Activated CD8-positive, alpha-beta T cell treated with anti-CD3 and anti-CD28 coated beads for 36 hours (primary cell): ENCODE results near the gene ZSCAN25. TPM values are rescaled to one million over a fixed set of nuclear protein-coding genes. Genes with fewer than 3 reads are reported as not detected.
A peak's percentile ranks its signal among the peaks of the same experiment; 100 is the strongest.

ENCODE experiments used
- ATAC-seq: fragments of 200-7000 bp; cut with Tn5 transposase; one replicate; pipeline ENCODE4 v1.10.0; 2021; ENCODE audit warnings: mild to moderate bottlenecking, moderate library complexity
- CTCF ChIA-PET: fragments of 350-600 bp; sonication (Branson Sonifier 250); formaldehyde crosslinking; loops from one replicate; lab custom pipeline; 2021; ENCODE audit warnings: antibody characterized with exemption; lab: Charles Lee
- POLR2A ChIA-PET: fragments of 350-600 bp; sonication (Branson Sonifier 250); formaldehyde crosslinking; loops from one replicate; lab custom pipeline; 2021; ENCODE audit warnings: antibody characterized with exemption; lab: Charles Lee
- DNase-seq: peaks from one replicate; pipeline ENCODE4 v3.0.0-alpha.2; 2020
- H3K27ac Mint-ChIP-seq: one replicate; pipeline ENCODE4 v1.8.0; 2021; ENCODE audit warnings: mild to moderate bottlenecking, mixed read lengths
- H3K27me3 Mint-ChIP-seq: one replicate; pipeline ENCODE4 v1.8.0; 2021; ENCODE audit warnings: mixed read lengths
- H3K36me3 Mint-ChIP-seq: one replicate; pipeline ENCODE4 v1.8.0; 2021; ENCODE audit warnings: low read depth, mixed read lengths
- H3K4me1 Mint-ChIP-seq: one replicate; pipeline ENCODE4 v1.8.0; 2021; ENCODE audit warnings: low read depth, mixed read lengths
- H3K4me3 Mint-ChIP-seq: one replicate; pipeline ENCODE4 v1.8.0; 2021; ENCODE audit warnings: mild to moderate bottlenecking, moderate library complexity, mixed read lengths
- H3K9me3 Mint-ChIP-seq: one replicate; pipeline ENCODE4 v1.8.0; 2021; ENCODE audit warnings: mixed read lengths
- CTCF ChIP-seq: fragments of 200-600 bp; IDR thresholded peaks from one replicate; pipeline ENCODE4 v1.8.0; 2022; ENCODE audit warnings: antibody characterized with exemption, mild to moderate bottlenecking
- intact Hi-C: fragments of 100-400 bp; cut with micrococcal nuclease; formaldehyde crosslinking; loops from one replicate; pipeline ENCODE4 v1.10.0; 2022
- total RNA-seq, 2 experiments: library from RNA; stranded (reverse); gene quantifications; one replicate each; pipeline ENCODE4 v1.2.3, GENCODE V29; 2021

The ZSCAN25 gene
- total RNA-seq, 2 experiments from 2014 or later, result 31.8 to 35.8 TPM

DNA sequence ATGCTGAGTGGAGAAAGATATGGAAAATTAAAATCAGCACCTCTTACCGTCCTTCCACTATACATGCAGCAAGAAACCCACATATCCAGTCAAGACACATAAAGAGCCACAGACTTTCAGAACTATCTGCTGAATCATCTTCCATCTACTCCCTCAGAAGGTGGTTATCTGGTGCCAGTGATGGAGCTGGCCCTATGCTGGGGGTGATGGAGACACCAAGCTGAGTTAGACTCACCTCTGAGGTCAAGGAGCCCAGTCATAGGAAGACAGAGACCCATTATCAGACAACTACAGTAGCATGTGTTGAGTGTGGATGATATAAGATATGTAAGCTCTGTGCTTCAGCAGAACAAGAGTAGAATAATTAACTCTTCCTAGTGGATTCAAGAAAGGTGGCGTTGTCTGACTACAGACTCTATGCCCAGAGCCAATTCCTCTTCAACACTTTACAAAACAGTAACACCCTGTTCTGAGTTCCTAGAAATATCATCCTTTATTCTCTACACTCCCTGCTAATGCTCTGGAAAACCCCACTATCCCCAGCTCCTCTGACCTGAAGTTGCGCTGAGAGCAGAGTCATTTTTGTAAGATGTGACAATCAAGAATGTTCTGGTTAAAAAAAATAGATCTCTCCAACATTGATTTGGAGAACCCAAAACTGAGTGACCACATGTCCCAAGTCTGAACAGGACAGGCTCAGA, 48.7 kb downstream of the ZSCAN25 start:
- peaks cover 15% of the 10 kb centered on the region for H3K4me1 Mint-ChIP-seq
- TF ChIP-seq CTCF, result no peak
- peaks cover 28% of the 10 kb centered on the region for H3K36me3 Mint-ChIP-seq
- no peaks in the 10 kb centered on the region for H3K27me3 Mint-ChIP-seq
- peak overlapping the region; percentile 8 for H3K27ac Mint-ChIP-seq
- H3K4me3 Mint-ChIP-seq, result no peak overlapping the region
- ChIA-PET POLR2A (no interaction called here), CTCF (interaction anchor here (1.0 kb wide), 1 partner anchor 139 kb away, joined by 3 read pairs; no protein-coding TSS in a partner anchor)
- intact Hi-C loops, result no loop called here
- peaks cover 2% of the 10 kb centered on the region for H3K9me3 Mint-ChIP-seq
- ATAC-seq (peak; percentile 73), DNase-seq (peak; percentile 30)

DNA sequence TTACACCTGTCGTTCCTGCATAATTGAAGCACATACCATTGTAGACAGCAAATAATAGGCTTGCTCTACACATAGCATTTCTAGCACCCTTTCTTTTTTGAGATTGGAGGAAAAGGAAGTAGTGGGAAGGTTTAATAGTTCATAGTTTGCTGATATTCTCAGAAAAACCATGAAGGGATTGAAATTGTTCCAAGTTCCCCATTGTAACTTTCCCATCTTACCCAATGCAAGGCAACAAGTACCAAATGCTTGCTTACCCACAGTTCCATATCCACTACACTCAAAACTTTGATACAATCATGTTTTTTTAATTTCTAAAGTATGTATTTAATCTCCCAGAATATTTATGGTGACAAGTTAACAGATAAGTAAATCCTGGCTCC, 49.3 kb downstream of the ZSCAN25 start:
- DNase-seq (no peak), ATAC-seq (no peak)
- Mint-ChIP-seq H3K27ac (peak overlapping the region; percentile 8), H3K36me3 (peaks cover 29% of the 10 kb centered on the region), H3K4me1 (peaks cover 15% of the 10 kb centered on the region), H3K9me3 (peaks cover 2% of the 10 kb centered on the region), H3K27me3 (no peaks in the 10 kb centered on the region), H3K4me3 (no peak overlapping the region)
- CTCF ChIA-PET, result interaction anchor here (1.0 kb wide), 1 partner anchor 140 kb away, joined by 3 read pairs; no protein-coding TSS in a partner anchor
- POLR2A ChIA-PET, result no interaction called here
- no peak for TF ChIP-seq CTCF
- intact Hi-C loops, result no loop called here

- H3K27ac Mint-ChIP-seq, result no peak overlapping the region
- DNase-seq (no peak), ATAC-seq (no peak)
- ChIA-PET POLR2A (no interaction called here), CTCF (no interaction called here)
- H3K4me1 Mint-ChIP-seq, result peaks cover 15% of the 10 kb centered on the region
- intact Hi-C loops, result no loop called here
- no peak for TF ChIP-seq CTCF
- peaks cover 29% of the 10 kb centered on the region for H3K36me3 Mint-ChIP-seq
- H3K4me3 Mint-ChIP-seq, result no peak overlapping the region
- H3K9me3 Mint-ChIP-seq, result peaks cover 2% of the 10 kb centered on the region
- no peaks in the 10 kb centered on the region for H3K27me3 Mint-ChIP-seq
Measured at GRCh38 chr7:99667179-99667578, 50.4 kb downstream of the ZSCAN25 start.

DNA sequence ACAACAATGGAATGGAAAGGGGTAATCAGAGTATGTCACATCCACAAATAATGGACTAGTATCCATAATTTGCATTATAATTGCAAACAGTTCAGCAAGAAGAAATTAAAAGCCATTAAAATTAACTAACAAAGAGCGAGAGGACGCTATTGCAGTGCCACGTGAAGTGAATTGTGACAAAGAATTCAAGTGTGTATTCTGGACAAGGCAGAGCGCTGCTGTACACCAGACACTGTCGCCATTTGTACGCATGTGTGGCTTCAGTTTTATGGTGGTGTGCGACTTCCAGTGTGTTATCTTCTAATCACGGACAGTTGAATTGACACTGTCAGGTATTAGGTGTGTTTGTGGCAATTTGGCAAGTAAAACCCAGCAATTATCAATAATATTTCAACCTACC, 51.8 kb downstream of the ZSCAN25 start:
- ATAC-seq, result no peak
- H3K27ac Mint-ChIP-seq, result no peak overlapping the region
- no peak for TF ChIP-seq CTCF
- H3K36me3 Mint-ChIP-seq, result peaks cover 21% of the 10 kb centered on the region
- POLR2A ChIA-PET, result interaction anchor here (0.5 kb wide), 1 partner anchor 220 kb away, joined by 3 read pairs; no protein-coding TSS in a partner anchor
- no peak overlapping the region for H3K4me3 Mint-ChIP-seq
- CTCF ChIA-PET, result no interaction called here
- no peak for DNase-seq
- intact Hi-C loops, result no loop called here
- H3K27me3 Mint-ChIP-seq, result no peaks in the 10 kb centered on the region
- peaks cover 16% of the 10 kb centered on the region for H3K4me1 Mint-ChIP-seq
- H3K9me3 Mint-ChIP-seq, result peaks cover 2% of the 10 kb centered on the region

DNA sequence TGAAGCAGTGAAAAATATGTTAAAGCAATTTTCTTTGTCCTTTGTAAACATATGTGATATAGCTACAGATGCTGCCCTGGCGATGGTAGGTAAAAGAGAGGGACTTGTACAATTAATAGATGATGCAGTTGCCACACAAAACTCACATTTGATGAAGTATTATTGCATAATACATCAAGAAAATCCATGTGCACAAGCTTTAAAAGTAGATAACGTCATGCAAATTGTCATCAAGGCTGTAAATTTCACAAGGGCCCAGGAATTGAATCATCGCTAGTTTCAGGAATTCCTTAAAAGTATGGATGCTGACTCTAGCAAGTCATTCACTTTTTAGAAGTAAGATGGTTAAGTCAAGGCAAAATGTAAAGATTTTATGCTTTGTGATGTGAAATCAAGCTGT, 53.0 kb downstream of the ZSCAN25 start:
- Mint-ChIP-seq H3K27ac (no peak overlapping the region), H3K4me1 (peaks cover 28% of the 10 kb centered on the region), H3K27me3 (no peaks in the 10 kb centered on the region), H3K9me3 (no peaks in the 10 kb centered on the region), H3K36me3 (peaks cover 12% of the 10 kb centered on the region), H3K4me3 (no peak overlapping the region)
- intact Hi-C loops, result no loop called here
- ChIA-PET POLR2A (no interaction called here), CTCF (interaction anchor here (0.9 kb wide), 1 partner anchor 144 kb away, joined by 3 read pairs; no protein-coding TSS in a partner anchor)
- DNase-seq, result no peak
- no peak for ATAC-seq
- TF ChIP-seq CTCF, result no peak
